ENCODE results near the gene KEL.

DNA sequence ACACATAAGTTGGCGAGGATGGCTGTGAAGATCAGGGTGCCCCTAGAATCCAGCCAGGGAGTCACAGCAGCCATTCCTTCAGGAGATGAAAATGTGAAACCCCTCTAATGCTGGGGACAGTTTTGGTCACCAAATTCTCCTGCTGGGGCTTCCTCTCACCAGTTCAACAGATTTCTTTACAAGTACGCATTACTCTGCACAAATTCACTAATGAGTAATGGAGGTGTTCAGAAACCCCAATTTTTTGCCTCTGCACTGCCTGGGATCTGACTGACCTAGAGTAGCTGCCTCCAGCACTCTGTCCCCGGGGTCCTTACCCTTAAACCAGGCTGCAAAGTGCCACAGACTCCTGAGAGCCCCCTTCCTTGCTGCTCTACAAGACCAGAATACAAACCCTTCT, 44.7 kb downstream of the KEL start:
- TF ChIP-seq, protein P1, sequence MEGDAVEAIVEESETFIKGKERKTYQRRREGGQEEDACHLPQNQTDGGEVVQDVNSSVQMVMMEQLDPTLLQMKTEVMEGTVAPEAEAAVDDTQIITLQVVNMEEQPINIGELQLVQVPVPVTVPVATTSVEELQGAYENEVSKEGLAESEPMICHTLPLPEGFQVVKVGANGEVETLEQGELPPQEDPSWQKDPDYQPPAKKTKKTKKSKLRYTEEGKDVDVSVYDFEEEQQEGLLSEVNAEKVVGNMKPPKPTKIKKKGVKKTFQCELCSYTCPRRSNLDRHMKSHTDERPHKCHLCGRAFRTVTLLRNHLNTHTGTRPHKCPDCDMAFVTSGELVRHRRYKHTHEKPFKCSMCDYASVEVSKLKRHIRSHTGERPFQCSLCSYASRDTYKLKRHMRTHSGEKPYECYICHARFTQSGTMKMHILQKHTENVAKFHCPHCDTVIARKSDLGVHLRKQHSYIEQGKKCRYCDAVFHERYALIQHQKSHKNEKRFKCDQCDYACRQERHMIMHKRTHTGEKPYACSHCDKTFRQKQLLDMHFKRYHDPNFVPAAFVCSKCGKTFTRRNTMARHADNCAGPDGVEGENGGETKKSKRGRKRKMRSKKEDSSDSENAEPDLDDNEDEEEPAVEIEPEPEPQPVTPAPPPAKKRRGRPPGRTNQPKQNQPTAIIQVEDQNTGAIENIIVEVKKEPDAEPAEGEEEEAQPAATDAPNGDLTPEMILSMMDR (conservative IDR thresholded peaks at IDR 0.05; ENCODE audit: low read depth, low read length): no peak
- TF ChIP-seq, protein P2, sequence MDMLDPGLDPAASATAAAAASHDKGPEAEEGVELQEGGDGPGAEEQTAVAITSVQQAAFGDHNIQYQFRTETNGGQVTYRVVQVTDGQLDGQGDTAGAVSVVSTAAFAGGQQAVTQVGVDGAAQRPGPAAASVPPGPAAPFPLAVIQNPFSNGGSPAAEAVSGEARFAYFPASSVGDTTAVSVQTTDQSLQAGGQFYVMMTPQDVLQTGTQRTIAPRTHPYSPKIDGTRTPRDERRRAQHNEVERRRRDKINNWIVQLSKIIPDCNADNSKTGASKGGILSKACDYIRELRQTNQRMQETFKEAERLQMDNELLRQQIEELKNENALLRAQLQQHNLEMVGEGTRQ (IDR thresholded peaks at IDR 0.05; ENCODE audit: low read depth, low read length): no peak
- TF ChIP-seq MAZ (IDR thresholded peaks at IDR 0.05; ENCODE audit: borderline replicate concordance, low read depth, low read length): no peak
- TF ChIP-seq NFE2L2 (IDR thresholded peaks at IDR 0.05; ENCODE audit: low read depth, low read length): no peak
- no peak for TF ChIP-seq POLR2A (IDR thresholded peaks at IDR 0.05; ENCODE audit: low read depth, low read length)
